ENCODE results near the gene FOXI1. TPM values are rescaled to one million over a fixed set of nuclear protein-coding genes. Genes with fewer than 3 reads are reported as not detected.

The FOXI1 gene
- total RNA-seq, 1 donor: not detected

- Histone ChIP-seq H3K4me3 (ENCODE audit: insufficient read depth, low read length) (no peak overlapping the region), H3K9me3 (ENCODE audit: low read depth, low read length) (no peaks in the 10 kb centered on the region), H3K27me3 (ENCODE audit: insufficient read depth, low read length) (peaks cover 3% of the 10 kb centered on the region), H3K4me1 (ENCODE audit: insufficient read depth, low read length) (no peaks in the 10 kb centered on the region), H4K20me1 (ENCODE audit: insufficient read depth, low read length) (no peaks in the 10 kb centered on the region), H3K4me2 (ENCODE audit: insufficient read depth, low read length) (no peak overlapping the region), H3K27ac (ENCODE audit: low read depth, low read length) (no peak overlapping the region), H3K36me3 (ENCODE audit: insufficient read depth, low read length) (no peaks in the 10 kb centered on the region), H2AFZ (ENCODE audit: low read length) (no peak overlapping the region), H3K79me2 (ENCODE audit: insufficient read depth, low read length) (no peaks in the 10 kb centered on the region)
- TF ChIP-seq CTCF (IDR thresholded peaks at IDR 0.05; ENCODE audit: extremely low read depth, low read depth, low read length): no peak
- DNase-seq (ENCODE audit: insufficient read length, low spot score, missing footprints): no peak
Measured at GRCh38 chr5:170145462-170145861, 39.8 kb downstream of the FOXI1 start.

GRCh38 chr5:170147051-170147752, 41.5 kb downstream of the FOXI1 start:
- no peak for TF ChIP-seq CTCF (IDR thresholded peaks at IDR 0.05; ENCODE audit: extremely low read depth, low read depth, low read length)
- H3K4me1 ChIP-seq (ENCODE audit: insufficient read depth, low read length): peaks cover 14% of the 10 kb centered on the region
- H3K79me2 ChIP-seq (ENCODE audit: insufficient read depth, low read length): no peaks in the 10 kb centered on the region
- no peak overlapping the region for H3K4me2 ChIP-seq (ENCODE audit: insufficient read depth, low read length)
- no peaks in the 10 kb centered on the region for H3K36me3 ChIP-seq (ENCODE audit: insufficient read depth, low read length)
- no peak overlapping the region for H3K4me3 ChIP-seq (ENCODE audit: insufficient read depth, low read length)
- no peaks in the 10 kb centered on the region for H4K20me1 ChIP-seq (ENCODE audit: insufficient read depth, low read length)
- no peak overlapping the region for H2AFZ ChIP-seq (ENCODE audit: low read length)
- DNase-seq (ENCODE audit: insufficient read length, low spot score, missing footprints): no peak
- peaks cover 3% of the 10 kb centered on the region for H3K27me3 ChIP-seq (ENCODE audit: insufficient read depth, low read length)
- no peak overlapping the region for H3K27ac ChIP-seq (ENCODE audit: low read depth, low read length)
- no peaks in the 10 kb centered on the region for H3K9me3 ChIP-seq (ENCODE audit: low read depth, low read length)

- Histone ChIP-seq H3K27ac (ENCODE audit: low read depth, low read length) (no peak overlapping the region), H3K79me2 (ENCODE audit: insufficient read depth, low read length) (no peaks in the 10 kb centered on the region), H3K4me2 (ENCODE audit: insufficient read depth, low read length) (no peak overlapping the region), H3K9me3 (ENCODE audit: low read depth, low read length) (no peaks in the 10 kb centered on the region), H3K4me3 (ENCODE audit: insufficient read depth, low read length) (no peak overlapping the region), H3K36me3 (ENCODE audit: insufficient read depth, low read length) (no peaks in the 10 kb centered on the region), H2AFZ (ENCODE audit: low read length) (no peak overlapping the region), H3K27me3 (ENCODE audit: insufficient read depth, low read length) (peaks cover 3% of the 10 kb centered on the region), H3K4me1 (ENCODE audit: insufficient read depth, low read length) (peaks cover 14% of the 10 kb centered on the region), H4K20me1 (ENCODE audit: insufficient read depth, low read length) (no peaks in the 10 kb centered on the region)
- no peak for TF ChIP-seq CTCF (IDR thresholded peaks at IDR 0.05; ENCODE audit: extremely low read depth, low read depth, low read length)
- no peak for DNase-seq (ENCODE audit: insufficient read length, low spot score, missing footprints)
Measured at GRCh38 chr5:170147753-170148264, 42.1 kb downstream of the FOXI1 start.

- TF ChIP-seq CTCF (IDR thresholded peaks at IDR 0.05; ENCODE audit: extremely low read depth, low read depth, low read length): no peak
- no peak for DNase-seq (ENCODE audit: insufficient read length, low spot score, missing footprints)
- H3K4me1 ChIP-seq (ENCODE audit: insufficient read depth, low read length): peaks cover 14% of the 10 kb centered on the region
- H3K79me2 ChIP-seq (ENCODE audit: insufficient read depth, low read length): no peaks in the 10 kb centered on the region
- no peak overlapping the region for H3K27ac ChIP-seq (ENCODE audit: low read depth, low read length)
- no peak overlapping the region for H3K4me2 ChIP-seq (ENCODE audit: insufficient read depth, low read length)
- H3K4me3 ChIP-seq (ENCODE audit: insufficient read depth, low read length): no peak overlapping the region
- no peaks in the 10 kb centered on the region for H4K20me1 ChIP-seq (ENCODE audit: insufficient read depth, low read length)
- peaks cover 3% of the 10 kb centered on the region for H3K27me3 ChIP-seq (ENCODE audit: insufficient read depth, low read length)
- H3K36me3 ChIP-seq (ENCODE audit: insufficient read depth, low read length): no peaks in the 10 kb centered on the region
- H2AFZ ChIP-seq (ENCODE audit: low read length): no peak overlapping the region
- H3K9me3 ChIP-seq (ENCODE audit: low read depth, low read length): no peaks in the 10 kb centered on the region
Measured at GRCh38 chr5:170148430-170149205, 42.9 kb downstream of the FOXI1 start.

Data from osteoblast (primary cell).